HG03354 (cell line): Measurements from ENCODE around the gene LEFTY1.
"Not testable (repeated sequence)": the region's sequence is repeated elsewhere in the genome, so short reads cannot be mapped to it uniquely, and the experiment has no call there.

Experiments used
- ATAC-seq: cut with Tn5 transposase; IDR thresholded peaks from one replicate; pipeline ENCODE4 v1.9.1; 2021; ENCODE audit warnings: mild to moderate bottlenecking; ENCODE audit not compliant: unreplicated experiment, poor library complexity, severe bottlenecking

LEFTY1 gene, protein sequence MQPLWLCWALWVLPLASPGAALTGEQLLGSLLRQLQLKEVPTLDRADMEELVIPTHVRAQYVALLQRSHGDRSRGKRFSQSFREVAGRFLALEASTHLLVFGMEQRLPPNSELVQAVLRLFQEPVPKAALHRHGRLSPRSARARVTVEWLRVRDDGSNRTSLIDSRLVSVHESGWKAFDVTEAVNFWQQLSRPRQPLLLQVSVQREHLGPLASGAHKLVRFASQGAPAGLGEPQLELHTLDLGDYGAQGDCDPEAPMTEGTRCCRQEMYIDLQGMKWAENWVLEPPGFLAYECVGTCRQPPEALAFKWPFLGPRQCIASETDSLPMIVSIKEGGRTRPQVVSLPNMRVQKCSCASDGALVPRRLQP

DNA sequence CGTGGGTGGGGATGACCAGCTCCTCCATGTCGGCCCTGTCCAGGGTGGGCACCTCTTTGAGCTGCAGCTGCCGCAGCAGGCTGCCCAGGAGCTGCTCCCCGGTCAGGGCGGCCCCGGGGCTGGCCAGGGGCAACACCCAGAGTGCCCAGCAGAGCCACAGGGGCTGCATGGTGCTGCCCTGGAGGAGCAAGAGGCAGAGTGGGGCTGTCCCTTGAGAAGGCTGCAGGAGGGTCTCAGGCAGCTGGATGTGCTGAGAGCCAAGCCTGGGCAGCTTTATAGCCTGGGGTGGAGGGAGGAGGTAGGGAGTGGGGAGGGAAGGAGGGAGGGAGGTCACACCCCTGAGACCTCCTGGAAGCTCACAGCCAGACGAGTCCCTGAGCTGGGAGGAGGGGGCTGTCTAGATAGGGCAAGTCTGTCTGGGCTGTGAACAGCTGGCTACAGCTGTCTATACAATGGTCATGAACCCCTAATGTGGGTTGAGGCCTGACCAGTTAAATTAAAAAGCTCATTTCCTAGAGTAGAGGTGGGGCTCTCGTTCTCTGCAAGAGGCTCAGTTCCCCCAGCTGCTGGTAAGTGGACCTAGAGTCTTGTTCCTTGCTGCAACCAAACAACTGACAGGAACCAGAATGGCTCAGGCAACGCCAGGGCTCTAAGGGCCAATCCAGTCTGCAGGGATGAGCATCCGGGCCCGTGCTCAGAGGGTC, at the start of gene LEFTY1:
Gene LEFTY1 (minus strand): TSS at position 249 of the 704 bp plus-strand sequence. CDS start 80 bp downstream, at position 169.
- ATAC-seq = no peak

DNA sequence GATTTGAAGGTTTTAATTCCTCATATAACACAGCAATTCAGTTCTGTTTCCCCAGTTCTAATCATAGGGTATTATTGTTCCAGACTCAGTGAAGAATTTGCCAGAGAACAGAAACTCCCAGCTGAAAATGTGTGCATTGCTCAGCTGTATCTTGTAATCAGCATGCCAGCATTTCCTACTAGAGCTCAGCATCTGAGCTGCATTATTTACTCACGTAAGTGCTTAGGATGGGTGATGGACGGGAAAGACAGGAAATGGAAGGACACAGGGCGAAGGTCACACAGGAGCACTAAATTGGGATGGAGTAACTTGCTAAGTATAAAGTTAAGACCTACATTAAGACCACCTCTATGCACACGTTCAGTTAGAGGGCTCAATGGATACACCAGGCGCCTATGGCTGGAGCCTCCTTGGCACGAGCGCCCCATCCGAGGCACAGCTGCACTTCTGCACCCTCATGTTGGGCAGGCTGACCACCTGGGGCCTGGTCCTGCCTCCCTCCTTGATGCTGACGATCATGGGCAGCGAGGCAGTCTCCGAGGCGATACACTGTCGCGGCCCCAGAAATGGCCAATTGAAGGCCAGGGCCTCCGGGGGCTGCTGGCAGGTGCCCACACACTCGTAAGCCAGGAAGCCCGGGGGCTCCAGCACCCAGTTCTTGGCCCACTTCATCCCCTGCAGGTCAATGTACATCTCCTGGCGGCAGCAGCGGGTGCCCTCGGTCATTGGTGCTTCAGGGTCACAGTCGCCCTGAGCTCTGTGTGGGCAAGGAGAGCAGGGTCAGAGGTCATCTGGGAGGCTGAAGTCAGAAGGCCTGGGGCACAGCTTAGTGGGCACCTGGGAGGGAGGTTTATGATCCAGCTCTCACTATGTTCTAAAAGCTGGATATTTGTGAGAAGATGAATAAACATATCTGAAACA, 48.4 kb upstream of the LEFTY1 start:
- no peak for ATAC-seq

DNA sequence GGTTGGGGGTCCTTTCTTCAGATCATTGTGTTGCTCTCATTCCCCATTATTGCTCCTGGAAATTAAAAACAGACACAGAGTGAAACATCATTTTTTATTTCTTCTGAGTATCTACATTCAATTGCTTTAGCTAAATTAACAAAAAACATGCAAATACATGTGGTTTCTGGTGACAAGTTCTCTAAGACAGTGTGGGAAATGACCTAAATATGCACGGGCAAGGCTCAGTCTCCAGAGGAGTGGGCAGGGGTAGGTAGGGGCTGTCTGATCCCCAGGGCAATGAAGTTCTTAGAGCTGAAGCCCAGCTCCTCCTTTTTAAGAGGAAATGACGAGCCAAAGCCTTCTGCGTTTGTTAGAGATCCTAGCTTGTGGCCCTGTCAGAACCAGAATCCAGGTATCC, 47.6 kb upstream of the LEFTY1 start:
- no peak for ATAC-seq

DNA sequence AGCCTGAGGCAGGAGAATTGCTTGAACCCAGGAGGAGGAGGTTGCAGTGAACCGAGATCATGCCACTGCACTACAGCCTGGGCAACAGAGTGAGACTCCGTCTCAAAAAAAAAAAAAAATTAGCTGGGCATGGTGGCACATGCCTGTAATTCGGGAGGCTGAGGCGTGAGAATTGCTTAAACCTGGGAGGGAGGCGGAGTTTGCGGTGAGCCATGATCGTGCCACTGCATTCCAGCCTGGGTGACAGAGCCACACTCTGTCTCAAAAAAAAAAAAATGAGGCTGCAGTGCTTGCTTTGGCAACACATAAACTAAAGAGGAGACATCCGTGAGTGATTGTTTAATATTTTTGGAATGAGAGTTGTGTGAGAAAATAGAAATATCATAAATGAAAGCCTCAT, 47.1 kb upstream of the LEFTY1 start:
- not testable (repeated sequence) for ATAC-seq

DNA sequence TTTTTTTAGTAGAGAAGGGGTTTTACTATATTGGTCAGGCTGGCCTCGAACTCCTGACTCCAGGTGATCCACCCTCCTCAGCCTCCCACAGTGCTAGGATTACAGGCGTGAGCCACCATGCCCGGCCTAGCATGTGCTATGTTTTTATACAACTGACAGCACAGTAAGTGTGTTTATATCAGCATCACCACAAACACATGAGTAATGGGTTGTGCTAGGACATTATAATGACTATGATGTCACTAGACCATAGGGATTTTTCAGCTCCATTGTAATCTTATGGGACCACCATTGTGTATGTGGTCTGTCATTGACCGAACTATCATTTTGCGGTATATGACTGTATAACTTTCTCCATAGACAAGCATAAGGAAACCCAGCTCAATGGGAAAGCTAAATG, 45.8 kb upstream of the LEFTY1 start:
- ATAC-seq = no peak

DNA sequence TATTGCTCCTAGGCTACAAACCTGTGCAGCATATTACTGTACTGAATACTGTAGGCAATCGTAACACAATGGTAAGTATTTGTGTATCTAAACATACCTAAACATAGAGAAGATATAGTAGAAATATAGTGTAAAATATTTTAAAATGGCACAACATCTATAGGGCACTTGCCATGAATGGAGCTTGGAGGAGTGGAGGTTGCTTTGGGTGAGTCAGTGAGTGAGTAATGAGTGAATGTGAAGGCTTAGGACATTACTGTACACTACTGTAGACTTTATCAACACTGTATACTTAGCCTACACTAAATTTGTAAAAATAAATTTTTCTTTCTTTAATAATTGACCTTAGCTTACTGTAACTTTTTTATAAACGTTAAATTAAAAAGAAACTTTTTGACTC, 44.1 kb upstream of the LEFTY1 start:
- no peak for ATAC-seq

DNA sequence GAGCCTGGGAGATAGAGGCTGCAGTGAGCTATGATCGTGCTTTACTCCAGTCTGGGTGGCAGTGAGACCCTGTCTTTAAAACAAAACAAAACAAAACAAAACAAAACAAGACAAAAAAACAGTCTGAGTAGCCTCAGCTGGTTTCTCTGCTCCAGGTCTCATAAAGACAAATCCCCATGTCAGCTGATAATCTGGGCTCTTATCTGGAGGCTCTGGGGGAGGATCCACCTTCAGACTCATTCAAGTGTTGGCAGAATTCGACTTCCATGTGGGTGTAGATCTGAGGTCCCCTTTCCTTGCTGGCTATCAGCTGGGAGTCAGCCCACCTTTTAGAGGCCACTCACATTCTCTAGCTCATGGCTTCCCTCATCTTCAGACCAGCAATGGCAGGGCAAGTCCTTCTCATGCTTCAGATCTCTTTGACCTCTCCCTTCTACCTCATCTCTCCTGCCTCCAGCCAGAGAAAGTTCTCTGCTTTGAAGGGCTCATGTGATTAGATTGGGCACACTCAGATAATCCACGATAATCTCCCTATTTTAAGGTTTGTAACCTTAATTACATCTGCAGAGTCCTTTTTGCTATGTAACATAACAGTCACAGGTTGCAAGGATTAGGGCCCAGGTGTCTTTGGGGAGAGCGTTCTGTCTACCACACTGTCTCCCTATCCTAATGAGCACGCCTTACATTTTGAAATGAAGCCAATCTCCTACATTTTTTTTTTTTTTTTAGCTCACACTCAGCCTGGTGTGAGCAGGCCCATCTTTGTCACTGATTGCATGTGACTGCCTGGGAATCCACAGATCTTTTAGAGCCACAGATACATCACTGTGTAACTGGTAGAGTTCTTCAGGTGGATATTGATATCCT, 42.6 kb upstream of the LEFTY1 start:
- ATAC-seq = no peak

DNA sequence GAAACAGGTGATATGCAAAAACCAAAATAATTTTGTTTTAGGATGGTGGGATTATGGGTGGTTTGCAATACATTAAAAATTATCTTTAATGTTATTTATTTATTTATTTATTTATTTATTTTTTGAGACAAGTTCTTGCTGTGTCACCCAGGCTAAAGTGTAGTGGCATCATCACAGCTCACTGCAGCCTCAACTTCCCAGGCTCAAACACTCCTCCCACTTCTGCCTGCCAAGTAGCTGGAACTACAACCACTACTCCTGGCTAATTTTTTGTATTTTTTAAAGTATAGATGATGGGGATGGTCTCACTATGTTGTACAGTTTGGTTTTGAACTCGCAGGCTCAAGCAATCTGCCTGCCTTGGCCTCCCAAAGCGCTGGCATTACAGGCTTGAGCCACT, 41.6 kb upstream of the LEFTY1 start:
- ATAC-seq = no peak

DNA sequence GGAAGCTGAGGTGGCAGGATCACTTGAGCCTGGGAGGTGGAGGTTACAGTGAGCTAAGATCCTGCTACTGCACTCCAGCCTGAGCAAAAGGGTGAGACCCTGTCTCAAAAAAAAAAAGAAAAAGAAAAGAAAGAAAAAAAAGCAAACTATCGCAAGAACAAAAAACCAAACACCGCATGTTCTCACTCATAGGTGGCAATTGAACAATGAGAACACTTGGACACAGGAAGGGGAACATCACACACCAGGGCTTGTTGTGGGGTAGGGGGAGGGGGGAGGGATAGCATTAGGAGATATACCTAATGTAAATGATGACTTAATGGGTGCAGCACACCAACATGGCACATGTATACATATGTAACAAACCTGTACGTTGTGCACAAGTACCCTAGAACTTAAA, 40.5 kb upstream of the LEFTY1 start:
- not testable (repeated sequence) for ATAC-seq

DNA sequence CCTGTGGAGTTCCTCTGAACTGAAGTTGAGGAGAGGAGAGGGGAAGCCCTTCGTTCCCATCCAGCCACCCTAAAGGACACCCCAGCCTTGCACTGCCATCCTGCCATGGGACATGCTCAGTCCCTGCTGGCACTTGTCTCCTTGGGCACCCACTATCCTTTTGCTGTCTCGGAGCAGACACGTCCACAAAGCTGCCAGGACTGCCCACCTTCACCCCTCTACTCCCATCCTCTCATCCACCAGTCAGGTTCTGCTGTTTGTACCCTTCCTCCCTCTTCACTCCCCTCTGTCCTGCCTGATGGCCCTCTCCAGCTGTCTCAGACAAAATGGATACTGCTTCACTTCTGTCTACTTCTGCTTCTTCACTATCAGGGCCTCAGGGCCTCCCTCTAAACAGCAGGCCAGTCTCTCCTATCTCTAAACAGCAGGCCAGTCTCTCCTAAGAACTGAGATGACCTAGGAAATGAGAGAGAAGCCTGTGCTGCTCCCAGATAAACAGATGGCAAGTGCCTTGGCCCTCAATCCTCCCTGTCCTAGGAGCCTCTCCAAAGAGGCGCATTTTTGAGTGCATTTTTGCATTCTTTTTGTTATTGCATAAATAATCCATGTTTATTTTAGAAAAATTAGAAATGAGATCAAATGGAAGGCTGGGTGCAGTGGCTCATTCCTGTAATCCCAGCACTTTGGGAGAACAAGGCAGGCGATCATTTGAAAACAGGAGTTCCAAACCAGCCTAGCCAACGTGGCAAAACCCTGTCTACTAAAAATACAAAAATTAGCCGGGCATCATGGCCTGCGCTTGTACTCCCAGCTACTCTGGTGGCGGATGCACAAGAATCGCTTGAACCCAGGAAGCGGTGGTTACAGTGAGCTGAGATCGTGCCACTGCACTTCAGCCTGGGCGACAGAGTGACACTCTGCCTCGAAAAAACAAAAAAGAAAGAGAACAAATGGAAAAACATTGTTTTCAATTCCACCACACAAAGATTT, 39.5 kb upstream of the LEFTY1 start:
- no peak for ATAC-seq

DNA sequence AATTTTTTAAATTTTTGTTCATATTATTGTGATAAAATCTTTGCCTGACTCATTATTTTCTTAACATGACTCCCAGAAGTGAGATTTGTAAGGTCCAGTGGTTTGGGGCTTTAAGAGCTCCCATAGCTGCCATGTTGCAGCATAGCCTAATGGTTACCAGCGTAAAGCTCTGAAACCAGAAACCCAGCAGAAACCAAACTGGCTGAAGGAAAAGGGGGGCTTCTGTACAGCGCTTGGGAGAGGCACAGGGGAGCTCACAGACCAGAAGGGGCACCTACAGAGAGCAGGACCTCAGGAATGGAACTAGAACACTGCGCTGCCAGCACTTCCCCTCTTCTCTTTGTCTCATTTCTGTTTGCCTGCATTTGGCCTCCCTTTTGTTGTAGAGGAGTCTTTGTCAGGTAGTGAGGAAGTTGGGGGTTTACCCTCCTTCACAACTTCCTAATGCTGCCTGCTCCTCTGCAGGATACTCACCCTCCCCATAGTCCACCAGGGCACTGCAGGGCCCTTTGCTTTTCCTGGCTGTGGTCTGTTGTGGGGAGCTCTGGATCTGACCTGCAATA, 37.7 kb upstream of the LEFTY1 start:
- ATAC-seq = no peak

DNA sequence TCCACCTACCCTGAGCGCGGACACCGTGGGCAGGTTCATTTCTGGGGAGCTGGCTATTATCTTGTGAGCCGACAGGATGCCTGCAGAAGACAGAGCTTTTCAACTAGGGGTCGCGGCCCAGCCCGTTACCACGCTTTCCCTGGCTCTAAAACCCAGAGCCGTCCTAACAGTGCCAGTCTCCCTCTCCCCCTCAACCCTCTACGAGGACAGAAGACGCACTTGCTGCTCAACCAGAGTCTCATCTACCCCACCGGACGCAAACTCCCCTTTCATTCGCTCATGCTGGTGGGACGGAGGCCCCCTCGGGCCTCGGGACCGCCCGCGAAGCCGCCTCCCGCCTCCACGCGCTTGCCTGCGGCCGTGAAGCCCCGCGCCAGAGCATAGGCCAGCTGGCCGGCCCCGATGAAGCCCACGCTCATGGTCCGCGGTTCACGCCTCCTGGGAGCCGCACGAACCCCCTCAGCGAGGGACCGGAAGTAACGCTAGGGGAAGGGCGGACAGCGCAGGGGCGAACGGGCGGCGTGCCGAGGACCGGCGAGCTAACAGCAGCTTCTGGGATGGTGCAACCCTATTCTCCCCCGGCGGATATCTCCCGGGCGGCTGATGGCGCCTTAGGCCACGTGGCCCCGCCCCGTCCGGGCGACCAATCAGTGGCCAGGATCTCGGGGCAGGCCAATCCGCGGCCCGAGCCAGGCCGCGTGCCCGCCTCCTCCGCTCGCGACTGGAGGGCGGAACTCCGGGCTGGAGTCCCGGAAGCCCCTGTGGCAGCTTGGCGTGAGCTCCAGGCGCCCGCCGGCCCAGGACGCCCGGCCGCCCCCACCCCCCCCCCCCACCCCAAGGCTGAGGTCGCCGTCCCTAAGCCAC, 35.0 kb upstream of the LEFTY1 start, which contains the start of gene PYCR2:
Gene PYCR2 (minus strand): TSS at position 559 of the 864 bp plus-strand sequence. CDS start 140 bp downstream, at position 419.
- peak; percentile 97 for ATAC-seq

DNA sequence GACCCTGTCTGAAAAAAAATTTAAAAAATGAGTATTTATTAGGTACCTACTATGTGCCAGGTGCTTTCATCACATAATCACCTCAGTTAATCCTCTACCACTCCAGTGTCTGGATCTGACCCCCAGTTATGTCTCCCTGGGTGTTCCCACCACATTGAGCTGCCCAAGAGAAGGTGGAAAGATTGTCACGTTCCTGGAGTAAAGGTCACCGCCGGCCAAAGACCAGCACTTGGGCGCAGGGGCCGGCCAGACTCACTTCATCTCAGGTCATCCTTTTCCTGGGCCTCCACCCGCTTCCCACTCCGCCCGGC, 34.4 kb upstream of the LEFTY1 start:
- ATAC-seq = no peak

DNA sequence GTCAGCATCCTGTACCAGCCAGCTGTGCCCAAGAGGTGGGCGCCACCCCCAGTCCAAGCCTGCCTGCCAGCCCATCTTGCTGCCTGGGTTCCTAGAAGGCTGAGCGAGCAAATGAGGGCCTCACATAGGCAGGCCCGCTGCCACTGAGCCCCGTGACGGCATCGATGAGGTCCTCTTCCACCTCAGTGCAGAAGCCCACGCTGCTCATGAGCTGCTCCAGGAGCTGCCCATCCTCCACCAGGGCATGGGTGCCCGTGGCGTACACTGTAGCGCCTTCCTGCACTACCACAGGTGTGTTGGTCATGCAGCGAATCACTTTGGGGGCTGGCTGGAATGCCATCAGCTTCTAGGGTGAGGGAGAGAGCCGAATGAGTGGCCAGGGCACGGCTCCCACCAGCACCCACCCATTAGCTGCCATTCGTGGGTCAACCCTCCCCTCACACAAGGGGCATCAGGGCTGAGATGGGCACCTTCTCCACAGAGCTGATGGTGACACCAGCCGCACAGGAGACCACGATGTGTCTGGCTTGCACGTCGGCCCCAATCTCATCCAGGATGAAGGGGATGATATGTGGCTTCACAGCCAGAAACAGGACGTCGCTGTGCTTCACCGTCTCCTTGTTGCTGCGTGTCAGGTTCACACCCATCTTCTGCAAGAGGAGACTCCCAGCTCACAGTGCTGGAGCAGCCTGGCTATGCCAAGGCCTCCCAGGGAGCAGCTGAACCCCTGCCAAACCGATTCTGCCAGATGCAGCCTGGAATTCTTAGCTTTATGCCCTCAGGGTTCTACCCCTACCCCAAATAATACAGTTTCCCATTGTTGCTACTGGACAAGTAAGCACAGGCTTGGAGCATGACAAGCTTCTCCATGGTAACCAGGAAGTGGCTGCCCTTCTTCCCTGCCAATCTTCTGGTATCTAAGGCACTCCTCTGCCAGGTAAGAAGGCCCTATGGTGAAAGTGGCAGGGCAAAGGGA, 33.1 kb upstream of the LEFTY1 start:
- ATAC-seq = no peak

DNA sequence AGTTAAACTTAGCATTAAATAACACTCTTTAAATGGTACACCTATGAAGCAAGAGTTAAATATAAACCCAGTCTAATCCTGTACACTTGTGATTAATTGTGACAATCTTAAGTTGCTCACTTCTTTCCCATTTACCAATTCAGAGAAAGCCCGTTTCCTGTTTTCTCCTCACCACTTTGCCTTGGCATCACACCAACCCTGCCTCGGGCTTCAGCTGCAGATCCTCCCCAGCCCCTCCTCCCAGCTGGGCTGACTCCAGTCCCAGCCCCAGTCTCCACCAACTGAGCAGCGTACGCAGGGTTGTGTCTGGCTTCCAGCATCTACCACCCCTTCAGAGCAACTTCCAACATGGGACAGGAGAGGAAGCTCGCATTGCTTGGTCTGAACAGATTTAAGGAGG, 31.0 kb upstream of the LEFTY1 start:
- ATAC-seq = no peak

DNA sequence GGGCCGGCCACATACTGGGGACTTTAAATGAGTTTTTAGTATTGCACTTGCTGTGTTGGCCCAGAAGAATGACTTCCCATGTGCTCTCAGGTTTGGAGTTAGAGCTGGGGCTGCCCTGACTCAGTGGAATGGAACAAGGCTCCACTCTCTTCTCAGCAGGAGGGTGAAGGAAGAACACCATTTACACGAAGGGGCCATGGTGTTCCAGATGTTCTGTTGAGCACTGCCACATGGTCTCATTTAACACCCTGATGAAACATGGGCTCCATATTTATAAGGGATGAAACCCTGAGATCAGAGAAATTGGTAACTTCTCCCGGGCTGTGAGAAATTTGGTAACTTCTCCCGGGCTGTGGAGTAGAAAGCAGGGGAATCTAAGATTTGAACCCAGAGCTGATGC, 29.3 kb upstream of the LEFTY1 start:
- no peak for ATAC-seq
